Sigmoid colon (tissue), 7 donors: ENCODE measurements around the gene CCDC186. TPM values are rescaled to one million over a fixed set of nuclear protein-coding genes. Genes with fewer than 3 reads are reported as not detected.

Experiments used
- DNase-seq: peaks from one replicate; pipeline ENCODE4 v3.0.0-alpha.2; 2019
- H3K27ac ChIP-seq, 4 donors: fragments of 200-600 bp; sonication (generic); one replicate each; pipeline ENCODE4 v1.5.1; 2016 to 2019; ENCODE audit warnings: mild to moderate bottlenecking in 1 of 4
- H3K27me3 ChIP-seq, 3 donors: fragments of 200-600 bp; sonication (generic); one replicate each; pipeline ENCODE4 v1.5.1; 2019; ENCODE audit warnings: mild to moderate bottlenecking in 1 of 3
- H3K36me3 ChIP-seq, 4 donors: fragments of 200-600 bp; sonication (generic); one replicate each; pipeline ENCODE4 v1.5.1; 2016 to 2019
- H3K4me1 ChIP-seq, 4 donors: fragments of 200-600 bp; sonication (generic); one replicate each; pipeline ENCODE4 v1.5.1; 2017 to 2019
- H3K4me3 ChIP-seq, 4 donors: fragments of 200-600 bp; sonication (generic); one replicate each; pipeline ENCODE4 v1.5.1; 2017 to 2019; ENCODE audit warnings: mild to moderate bottlenecking in 2 of 4, moderate library complexity in 1 of 4
- H3K9me3 ChIP-seq, 4 donors: fragments of 200-600 bp in 3 of 4; sonication (generic) in 3 of 4; one replicate each; pipeline versions ENCODE4 v1.5.1 to v1.6.1; 2013 to 2019
- EP300 ChIP-seq, 4 donors: sonication (generic); formaldehyde crosslinking; IDR thresholded peaks; one replicate each; pipeline ENCODE4 v1.6.1; 2017; ENCODE audit warnings: antibody characterized with exemption in 4 of 4
- POLR2A ChIP-seq, 2 donors: fragments of 450-650 bp; IDR thresholded peaks; one replicate each; pipeline ENCODE4 v1.6.1; 2016; ENCODE audit warnings: antibody characterized with exemption in 2 of 2, mild to moderate bottlenecking in 2 of 2, moderate library complexity in 2 of 2
- POLR2AphosphoS5 ChIP-seq, 4 donors: sonication (generic); formaldehyde crosslinking; IDR thresholded peaks; one replicate each; pipeline ENCODE4 v1.6.1; 2017; ENCODE audit warnings: antibody characterized with exemption in 4 of 4
- WGBS, 2 donors: extraction: QIAGEN DNeasy Blood & Tissue Kit; methylation state at CpG; one replicate each; pipeline ENCODE4 v1.1.7; 2013; 5-methylcytosine and 5-hydroxymethylcytosine counted together
- intact Hi-C: fragments of 100-400 bp; cut with DNase I; formaldehyde crosslinking; loops from one replicate; pipeline ENCODE4 v1.15.1; 2023
- polyA plus RNA-seq, 3 donors: library from polyadenylated mRNA; stranded (reverse); fragments of 200-250 nt; gene quantifications; one replicate each; pipeline ENCODE4 v1.2.3, GENCODE V29; 2013
- total RNA-seq, 4 donors: library from RNA; depleted of rRNA; stranded (reverse); fragments of >200 nt; gene quantifications; one replicate each; pipeline ENCODE4 v1.1.0, GENCODE V29; 2016
- TF ChIP-seq, protein P1 (sequence below), 4 experiments: fragments of 450-650 bp in 3 of 4; fragments of 200-600 bp in 1 of 4; IDR thresholded peaks; one replicate each; pipeline ENCODE4 v1.5.1; 2016 to 2019; ENCODE audit warnings: antibody characterized with exemption in 4 of 4, mild to moderate bottlenecking in 3 of 4, moderate library complexity in 2 of 4
- donor health status: healthy with polysubstance abuse.
- donor health status: Bipolar disorder and iron deficiency.
- donor health status: healthy.

Gene CCDC186
- total and polyA plus RNA-seq, 7 donors = 9.6 to 27.1 (median 17.6) TPM

DNA sequence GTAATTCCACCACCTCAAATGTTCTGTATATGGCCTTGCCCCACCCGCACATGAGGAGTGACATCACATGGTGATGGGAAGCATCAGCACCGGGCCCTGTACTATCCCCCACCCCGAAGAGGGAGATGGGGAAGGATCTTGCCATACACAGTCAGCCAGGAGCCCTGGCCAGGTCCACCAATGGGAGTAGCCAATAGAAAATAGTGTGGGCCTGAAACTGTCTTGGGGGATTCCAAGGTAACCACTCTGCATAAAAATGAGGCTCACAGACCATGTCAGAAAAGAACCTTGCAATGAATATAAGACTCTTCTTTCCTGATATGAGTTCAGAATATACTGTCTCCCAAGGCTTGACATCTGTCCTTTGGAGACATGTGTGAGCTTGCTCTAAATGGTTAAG is 79.2 kb downstream of the CCDC186 start:
- H3K4me1 ChIP-seq = no peaks in the 10 kb centered on the region
- DNase-seq = no peak
- no peak for TF ChIP-seq POLR2A (IDR thresholded peaks at IDR 0.05)
- TF ChIP-seq, protein P1, sequence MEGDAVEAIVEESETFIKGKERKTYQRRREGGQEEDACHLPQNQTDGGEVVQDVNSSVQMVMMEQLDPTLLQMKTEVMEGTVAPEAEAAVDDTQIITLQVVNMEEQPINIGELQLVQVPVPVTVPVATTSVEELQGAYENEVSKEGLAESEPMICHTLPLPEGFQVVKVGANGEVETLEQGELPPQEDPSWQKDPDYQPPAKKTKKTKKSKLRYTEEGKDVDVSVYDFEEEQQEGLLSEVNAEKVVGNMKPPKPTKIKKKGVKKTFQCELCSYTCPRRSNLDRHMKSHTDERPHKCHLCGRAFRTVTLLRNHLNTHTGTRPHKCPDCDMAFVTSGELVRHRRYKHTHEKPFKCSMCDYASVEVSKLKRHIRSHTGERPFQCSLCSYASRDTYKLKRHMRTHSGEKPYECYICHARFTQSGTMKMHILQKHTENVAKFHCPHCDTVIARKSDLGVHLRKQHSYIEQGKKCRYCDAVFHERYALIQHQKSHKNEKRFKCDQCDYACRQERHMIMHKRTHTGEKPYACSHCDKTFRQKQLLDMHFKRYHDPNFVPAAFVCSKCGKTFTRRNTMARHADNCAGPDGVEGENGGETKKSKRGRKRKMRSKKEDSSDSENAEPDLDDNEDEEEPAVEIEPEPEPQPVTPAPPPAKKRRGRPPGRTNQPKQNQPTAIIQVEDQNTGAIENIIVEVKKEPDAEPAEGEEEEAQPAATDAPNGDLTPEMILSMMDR (IDR thresholded peaks at IDR 0.05) = no peak
- TF ChIP-seq POLR2AphosphoS5 (IDR thresholded peaks at IDR 0.05) = no peak
- no peak for TF ChIP-seq EP300 (IDR thresholded peaks at IDR 0.05)
- H3K27ac ChIP-seq = no peak overlapping the region
- H3K36me3 ChIP-seq = no peaks in the 10 kb centered on the region
- H3K27me3 ChIP-seq = no peaks in the 10 kb centered on the region
- WGBS, 2 donors = 87 to 92% methylated on average over 3 of the region's 3 CpGs
- no peak overlapping the region for H3K4me3 ChIP-seq
- no peaks in the 10 kb centered on the region for H3K9me3 ChIP-seq
- intact Hi-C loops = loop anchor here (5.0 kb wide), 1 partner anchor 47 kb away; no protein-coding TSS in a partner anchor

DNA sequence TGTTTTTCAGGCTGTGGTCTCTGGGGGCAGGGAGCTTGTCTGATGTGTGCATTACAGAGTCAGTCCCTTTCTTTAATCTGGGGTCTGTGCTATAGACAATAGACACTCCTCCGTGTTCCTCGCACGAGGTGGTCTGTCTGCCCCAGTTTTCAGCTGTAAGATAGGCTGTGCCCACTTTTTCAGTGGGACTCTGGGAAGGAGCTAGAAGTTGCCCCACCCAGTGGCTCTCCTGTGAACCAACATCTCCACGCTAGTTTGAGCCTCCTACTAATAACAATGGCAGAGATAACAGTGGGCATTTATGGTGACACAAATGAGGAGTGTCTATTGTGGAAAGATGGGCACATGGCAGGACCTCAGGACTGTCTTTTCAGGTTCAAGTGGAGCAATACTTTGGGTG is 86.3 kb downstream of the CCDC186 start:
- TF ChIP-seq POLR2A (IDR thresholded peaks at IDR 0.05) (no peak), EP300 (IDR thresholded peaks at IDR 0.05) (no peak), POLR2AphosphoS5 (IDR thresholded peaks at IDR 0.05) (no peak)
- TF ChIP-seq, protein P1 (IDR thresholded peaks at IDR 0.05) = no peak
- Histone ChIP-seq H3K27ac (no peak overlapping the region), H3K4me3 (no peak overlapping the region), H3K27me3 (no peaks in the 10 kb centered on the region), H3K9me3 (no peaks in the 10 kb centered on the region), H3K36me3 (no peaks in the 10 kb centered on the region), H3K4me1 (no peaks in the 10 kb centered on the region)
- 79 to 81% methylated on average over 4 of the region's 4 CpGs for WGBS, 2 donors
- no peak for DNase-seq
- intact Hi-C loops = no loop called here

DNA sequence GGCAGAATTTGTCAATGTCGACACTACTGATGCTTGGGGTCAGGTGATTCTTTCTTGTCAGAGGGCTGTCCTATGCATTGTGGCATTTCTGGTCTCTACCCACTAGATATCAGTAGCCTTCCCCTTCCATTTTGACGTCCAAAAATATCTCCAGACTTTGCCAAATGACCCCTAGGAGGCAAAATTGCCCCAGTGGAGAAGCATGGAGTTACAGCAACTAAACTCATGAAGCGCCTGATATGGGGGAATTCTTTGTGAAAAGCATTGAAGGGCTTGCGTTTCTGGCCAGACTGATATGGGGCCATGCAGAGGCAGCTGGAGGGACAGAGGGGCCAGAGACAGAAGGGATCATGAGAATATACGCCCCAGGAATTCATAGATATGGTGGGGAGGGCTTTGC is 86.7 kb downstream of the CCDC186 start:
- no peaks in the 10 kb centered on the region for H3K27me3 ChIP-seq
- no peak for DNase-seq
- 84 to 89% methylated on average over 5 of the region's 5 CpGs for WGBS, 2 donors
- H3K4me3 ChIP-seq = no peak overlapping the region
- no peak overlapping the region for H3K27ac ChIP-seq
- H3K4me1 ChIP-seq = no peaks in the 10 kb centered on the region
- intact Hi-C loops = no loop called here
- H3K9me3 ChIP-seq = no peaks in the 10 kb centered on the region
- H3K36me3 ChIP-seq = no peaks in the 10 kb centered on the region
- TF ChIP-seq, protein P1 (IDR thresholded peaks at IDR 0.05) = no peak
- TF ChIP-seq EP300 (IDR thresholded peaks at IDR 0.05) (no peak), POLR2A (IDR thresholded peaks at IDR 0.05) (no peak), POLR2AphosphoS5 (IDR thresholded peaks at IDR 0.05) (no peak)

DNA sequence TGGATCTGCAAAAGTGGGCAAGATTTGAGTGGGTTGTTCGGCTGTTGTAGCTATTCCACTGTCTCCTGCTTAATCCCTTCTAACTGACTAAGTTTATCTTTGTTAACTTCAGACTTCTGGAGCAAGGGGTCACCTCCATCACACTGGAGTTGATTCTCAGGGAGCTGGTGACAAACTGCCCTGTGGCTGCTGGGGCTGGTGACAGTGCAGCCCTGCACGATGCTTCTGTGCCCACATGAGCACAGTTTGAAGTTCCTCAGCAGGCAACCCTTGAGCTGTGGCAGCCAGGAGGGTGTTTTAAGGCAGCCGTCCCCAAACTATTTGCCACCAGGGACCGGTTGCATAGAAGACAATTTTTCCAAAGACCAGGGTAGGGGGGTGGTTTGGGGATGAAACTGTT is 89.8 kb downstream of the CCDC186 start:
- Histone ChIP-seq H3K9me3 (no peaks in the 10 kb centered on the region), H3K36me3 (no peaks in the 10 kb centered on the region), H3K27ac (no peak overlapping the region), H3K27me3 (no peaks in the 10 kb centered on the region), H3K4me1 (no peaks in the 10 kb centered on the region), H3K4me3 (no peak overlapping the region)
- WGBS, 2 donors = 92% methylated on average over 4 of the region's 4 CpGs
- intact Hi-C loops = no loop called here
- TF ChIP-seq EP300 (IDR thresholded peaks at IDR 0.05) (no peak), POLR2A (IDR thresholded peaks at IDR 0.05) (no peak), POLR2AphosphoS5 (IDR thresholded peaks at IDR 0.05) (no peak)
- TF ChIP-seq, protein P1 (IDR thresholded peaks at IDR 0.05) = no peak
- no peak for DNase-seq

DNA sequence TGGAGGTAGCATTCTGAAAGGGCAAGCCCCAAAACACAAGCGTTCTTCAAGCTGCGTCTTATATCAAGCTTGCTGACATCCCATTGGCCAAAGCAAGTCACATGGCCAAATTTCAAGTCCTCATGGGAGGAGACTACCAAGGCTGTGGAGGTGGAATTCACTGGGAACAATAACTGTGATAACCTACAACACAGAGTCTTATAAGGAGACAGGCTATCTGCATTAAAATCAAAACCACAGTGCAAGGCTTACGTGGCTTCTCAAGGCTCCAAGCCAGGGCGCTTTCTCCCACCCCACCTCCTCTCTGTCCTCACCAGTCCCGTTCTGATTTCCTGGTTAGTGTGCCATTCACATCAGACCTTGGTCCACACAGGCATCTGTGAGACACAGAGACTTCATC is 91.0 kb downstream of the CCDC186 start:
- Histone ChIP-seq H3K9me3 (no peaks in the 10 kb centered on the region), H3K4me1 (no peaks in the 10 kb centered on the region), H3K36me3 (no peaks in the 10 kb centered on the region), H3K4me3 (no peak overlapping the region), H3K27ac (no peak overlapping the region), H3K27me3 (no peaks in the 10 kb centered on the region)
- intact Hi-C loops = no loop called here
- no peak for DNase-seq
- 62 to 83% methylated on average over 5 of the region's 5 CpGs for WGBS, 2 donors
- TF ChIP-seq POLR2AphosphoS5 (IDR thresholded peaks at IDR 0.05) (no peak), POLR2A (IDR thresholded peaks at IDR 0.05) (no peak), EP300 (IDR thresholded peaks at IDR 0.05) (no peak)
- TF ChIP-seq, protein P1 (IDR thresholded peaks at IDR 0.05) = no peak
